PFSK-1 (cell line): ENCODE measurements around the gene CDC37L1.

Source experiments
- FOXP2 ChIP-seq: optimal IDR thresholded peaks from 2 replicates; pipeline ENCODE3; 2011; ENCODE audit warnings: borderline replicate concordance, control low read depth, inconsistent platforms; ENCODE audit not compliant: insufficient read depth; ENCODE audit errors: extremely low read length, extremely low read depth
- POLR2AphosphoS5 ChIP-seq: IDR thresholded peaks from 2 replicates; pipeline ENCODE4 v1.6.1; 2012; ENCODE audit warnings: low read depth, mild to moderate bottlenecking, control low read depth, low read length, moderate library complexity
- SIN3A ChIP-seq: IDR thresholded peaks from 2 replicates; pipeline ENCODE4 v1.6.1; 2012; ENCODE audit warnings: mild to moderate bottlenecking, low read length, moderate library complexity, borderline replicate concordance; ENCODE audit not compliant: insufficient read depth
- TAF1 ChIP-seq: IDR thresholded peaks from 2 replicates; pipeline ENCODE4 v1.6.1; 2012; ENCODE audit warnings: low read length, control low read depth, borderline replicate concordance; ENCODE audit not compliant: insufficient read depth
- TF ChIP-seq, protein P1 (sequence below), 2 experiments: IDR thresholded peaks; 2 replicates each; pipeline versions ENCODE4 v1.6.1 to v1.8.0; 2011 to 2012; ENCODE audit warnings: low read depth in 2 of 2, low read length in 2 of 2, control low read depth in 1 of 2, inconsistent platforms in 1 of 2, mild to moderate bottlenecking in 1 of 2, moderate library complexity in 1 of 2; ENCODE audit not compliant: insufficient read depth in 1 of 2

Gene CDC37L1

DNA sequence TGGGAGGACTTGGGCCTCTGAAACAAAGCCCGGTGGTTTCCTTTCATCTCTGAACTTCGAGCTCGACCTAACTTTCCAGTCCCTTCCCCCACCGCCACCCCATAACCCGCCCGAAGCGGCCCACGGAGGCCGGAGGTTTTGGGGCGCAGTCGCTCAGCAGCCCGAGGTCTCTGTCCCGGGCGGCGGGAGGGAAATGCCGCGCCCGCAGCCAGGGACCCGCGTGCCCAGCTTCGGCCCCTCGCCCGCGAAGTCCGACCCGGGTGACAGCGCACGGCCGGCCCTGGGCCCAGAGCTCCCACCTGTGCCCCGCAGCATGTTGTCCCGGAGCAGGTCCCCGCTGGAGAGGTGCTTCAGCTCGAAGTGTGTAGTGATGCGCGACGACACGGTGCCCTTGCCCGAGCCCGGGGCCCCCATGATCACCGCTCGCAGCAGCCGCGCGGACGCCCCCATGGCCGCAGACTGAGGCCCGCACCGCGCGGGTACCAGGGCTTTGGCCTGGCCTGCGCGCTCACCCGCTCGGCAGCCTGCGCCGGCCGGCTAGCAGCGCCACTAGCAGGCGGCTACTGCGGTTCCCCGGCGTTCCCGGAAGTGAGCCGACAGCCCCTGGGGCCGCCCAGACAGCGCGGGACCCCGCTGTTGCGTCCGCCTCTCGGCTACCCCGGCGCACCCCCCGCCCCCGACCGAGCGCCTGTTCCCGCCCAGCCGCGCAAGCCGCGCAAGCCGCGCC lies 61.4 kb downstream of the CDC37L1 start, which contains the start of gene AK3:
Gene AK3 (minus strand): TSS at position 565 of the 727 bp plus-strand sequence. CDS start 115 bp downstream, at position 450.
- TF ChIP-seq, protein P1, sequence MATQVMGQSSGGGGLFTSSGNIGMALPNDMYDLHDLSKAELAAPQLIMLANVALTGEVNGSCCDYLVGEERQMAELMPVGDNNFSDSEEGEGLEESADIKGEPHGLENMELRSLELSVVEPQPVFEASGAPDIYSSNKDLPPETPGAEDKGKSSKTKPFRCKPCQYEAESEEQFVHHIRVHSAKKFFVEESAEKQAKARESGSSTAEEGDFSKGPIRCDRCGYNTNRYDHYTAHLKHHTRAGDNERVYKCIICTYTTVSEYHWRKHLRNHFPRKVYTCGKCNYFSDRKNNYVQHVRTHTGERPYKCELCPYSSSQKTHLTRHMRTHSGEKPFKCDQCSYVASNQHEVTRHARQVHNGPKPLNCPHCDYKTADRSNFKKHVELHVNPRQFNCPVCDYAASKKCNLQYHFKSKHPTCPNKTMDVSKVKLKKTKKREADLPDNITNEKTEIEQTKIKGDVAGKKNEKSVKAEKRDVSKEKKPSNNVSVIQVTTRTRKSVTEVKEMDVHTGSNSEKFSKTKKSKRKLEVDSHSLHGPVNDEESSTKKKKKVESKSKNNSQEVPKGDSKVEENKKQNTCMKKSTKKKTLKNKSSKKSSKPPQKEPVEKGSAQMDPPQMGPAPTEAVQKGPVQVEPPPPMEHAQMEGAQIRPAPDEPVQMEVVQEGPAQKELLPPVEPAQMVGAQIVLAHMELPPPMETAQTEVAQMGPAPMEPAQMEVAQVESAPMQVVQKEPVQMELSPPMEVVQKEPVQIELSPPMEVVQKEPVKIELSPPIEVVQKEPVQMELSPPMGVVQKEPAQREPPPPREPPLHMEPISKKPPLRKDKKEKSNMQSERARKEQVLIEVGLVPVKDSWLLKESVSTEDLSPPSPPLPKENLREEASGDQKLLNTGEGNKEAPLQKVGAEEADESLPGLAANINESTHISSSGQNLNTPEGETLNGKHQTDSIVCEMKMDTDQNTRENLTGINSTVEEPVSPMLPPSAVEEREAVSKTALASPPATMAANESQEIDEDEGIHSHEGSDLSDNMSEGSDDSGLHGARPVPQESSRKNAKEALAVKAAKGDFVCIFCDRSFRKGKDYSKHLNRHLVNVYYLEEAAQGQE (IDR thresholded peaks at IDR 0.05; ENCODE audit: insufficient read depth in 1 of 2, low read depth in 2 of 2, low read length in 2 of 2), result no peak
- TF ChIP-seq FOXP2, result peak; percentile 60

DNA sequence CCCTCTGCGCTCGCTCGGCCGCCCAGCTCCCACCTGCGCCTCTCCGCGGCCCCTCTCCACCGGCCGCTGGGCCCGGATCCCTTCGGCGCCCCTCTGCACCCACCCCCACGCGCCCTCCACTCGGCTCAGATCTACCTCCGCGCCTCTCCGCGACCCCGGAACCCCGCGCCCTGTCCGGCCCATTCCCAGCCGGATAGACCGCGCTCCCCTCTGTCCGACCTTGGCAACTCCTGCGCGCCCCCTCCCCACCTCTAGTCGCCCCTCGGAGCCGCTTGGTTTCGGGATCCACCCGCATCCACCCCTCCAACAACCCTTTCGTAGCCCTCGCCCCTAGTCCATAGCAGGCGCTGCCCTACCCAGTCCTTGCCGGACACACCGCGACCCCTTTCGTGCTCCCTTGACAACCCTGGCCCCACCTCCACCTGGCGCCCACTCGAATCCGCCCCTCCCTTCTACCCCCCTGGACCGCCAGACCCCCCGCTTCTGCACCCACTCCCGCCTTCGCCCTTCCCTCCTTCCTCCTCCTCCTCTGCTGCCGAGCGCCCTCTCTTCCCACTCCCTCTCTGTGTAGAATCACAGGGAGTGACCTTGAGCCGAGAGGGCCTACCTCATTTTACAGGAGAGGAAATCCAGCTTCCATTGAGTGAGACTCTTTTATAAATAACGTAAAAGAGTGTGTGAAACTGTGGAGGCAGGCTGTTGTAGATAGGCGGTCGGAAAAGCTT lies 62.2 kb downstream of the CDC37L1 start:
- TF ChIP-seq POLR2AphosphoS5, result no peak
- TF ChIP-seq, protein P1 (IDR thresholded peaks at IDR 0.05; ENCODE audit: insufficient read depth in 1 of 2, low read depth in 2 of 2, low read length in 2 of 2), result no peak
- TF ChIP-seq TAF1, result no peak
- TF ChIP-seq FOXP2, result no peak
- no peak for TF ChIP-seq SIN3A

DNA sequence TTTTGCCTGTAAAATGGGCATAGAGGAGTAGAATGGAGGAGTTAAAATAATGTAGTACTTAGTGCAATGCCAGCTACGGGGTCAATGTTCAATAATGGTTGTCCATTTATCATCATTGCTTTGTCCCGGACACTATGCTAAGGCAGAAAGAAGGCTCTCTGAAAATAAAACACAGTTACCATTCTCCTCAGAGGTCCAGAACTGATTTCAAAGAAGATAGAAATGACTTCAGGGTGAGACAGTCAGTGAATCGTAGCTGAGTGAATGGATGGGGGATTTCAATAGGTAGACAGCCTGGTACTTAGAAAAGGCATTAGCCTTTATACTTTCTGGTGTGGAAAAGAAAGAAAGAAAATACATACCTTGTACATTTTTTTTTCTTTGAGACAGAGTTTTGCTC lies 62.9 kb downstream of the CDC37L1 start:
- TF ChIP-seq, protein P1 (IDR thresholded peaks at IDR 0.05; ENCODE audit: insufficient read depth in 1 of 2, low read depth in 2 of 2, low read length in 2 of 2), result no peak

DNA sequence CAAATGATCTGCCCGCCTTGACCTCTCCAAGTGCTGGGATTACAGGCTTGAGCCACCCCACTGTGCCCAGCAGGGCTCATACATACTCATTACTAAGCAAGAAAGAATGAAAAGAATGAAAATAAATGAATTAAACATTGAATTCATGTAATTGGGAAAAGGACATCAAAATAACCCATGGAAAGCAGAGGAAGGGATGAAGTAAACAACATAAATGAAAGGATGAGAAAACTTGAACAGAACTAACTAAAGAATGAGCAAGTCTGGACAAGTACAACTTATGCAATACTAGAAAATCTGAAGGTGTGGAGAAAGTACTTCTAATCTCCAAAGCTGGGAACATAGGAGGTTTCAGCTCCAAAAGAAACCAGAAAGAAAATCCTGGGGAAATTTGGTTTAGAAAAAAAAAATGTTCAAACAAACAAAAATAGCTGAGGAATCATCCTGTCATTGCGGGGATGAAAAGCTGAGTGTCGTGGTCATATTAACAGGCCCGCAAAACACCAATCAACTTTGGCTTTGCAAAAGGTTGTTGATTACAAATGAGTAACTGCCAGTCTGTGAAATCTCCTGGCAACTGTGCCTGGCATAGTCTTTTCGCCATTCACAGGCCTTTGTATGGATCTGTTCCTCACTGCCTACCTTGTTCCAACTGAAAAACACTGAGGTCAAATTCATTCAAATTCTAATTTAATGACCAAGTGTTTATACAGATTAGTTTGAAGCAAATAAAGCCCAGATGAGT lies 63.9 kb downstream of the CDC37L1 start:
- TF ChIP-seq POLR2AphosphoS5, result no peak
- no peak for TF ChIP-seq TAF1
- TF ChIP-seq, protein P1 (IDR thresholded peaks at IDR 0.05; ENCODE audit: insufficient read depth in 1 of 2, low read depth in 2 of 2, low read length in 2 of 2), result no peak
- TF ChIP-seq SIN3A, result no peak
- TF ChIP-seq FOXP2, result no peak
